WTC11 (cell line): Measurements from ENCODE around the gene XRCC1. TPM values are rescaled to one million over a fixed set of nuclear protein-coding genes. Genes with fewer than 3 reads are reported as not detected.
A peak's percentile ranks its signal among the peaks of the same experiment; 100 is the strongest.

Experiments
- ATAC-seq: fragments of 200-7000 bp; cut with Tn5 transposase; 2 replicates; pipeline ENCODE4 v1.10.0; 2021; ENCODE audit warnings: mild to moderate bottlenecking, moderate library complexity
- CTCF ChIA-PET: fragments of 300-600 bp; sonication (Branson Sonifier 250); formaldehyde crosslinking; loops from one replicate; lab custom pipeline; 2021; ENCODE audit warnings: antibody characterized with exemption; lab: Charles Lee
- POLR2A ChIA-PET: fragments of 350-600 bp; sonication (Branson Sonifier 250); formaldehyde crosslinking; loops from one replicate; lab custom pipeline; 2021; ENCODE audit warnings: antibody characterized with exemption; lab: Charles Lee
- DNase-seq: peaks from one replicate; pipeline ENCODE4 v3.0.0; 2021; ENCODE audit warnings: low spot score
- H3K27ac Mint-ChIP-seq: 2 replicates; pipeline ENCODE4 v1.8.0; 2021; ENCODE audit warnings: mixed read lengths
- H3K27me3 Mint-ChIP-seq: 2 replicates; pipeline ENCODE4 v1.8.0; 2021; ENCODE audit warnings: low read depth, mild to moderate bottlenecking, moderate library complexity, mixed read lengths
- H3K36me3 Mint-ChIP-seq: 2 replicates; pipeline ENCODE4 v1.8.0; 2021; ENCODE audit warnings: mixed read lengths
- H3K4me1 Mint-ChIP-seq: 2 replicates; pipeline ENCODE4 v1.8.0; 2022; ENCODE audit warnings: mixed read lengths
- H3K4me3 Mint-ChIP-seq: 2 replicates; pipeline ENCODE4 v1.8.0; 2021; ENCODE audit warnings: mild to moderate bottlenecking, moderate library complexity, mixed read lengths
- H3K9me3 Mint-ChIP-seq: 2 replicates; pipeline ENCODE4 v1.8.0; 2021; ENCODE audit warnings: mixed read lengths
- ATF1 ChIP-seq: sonication (generic); formaldehyde crosslinking; IDR thresholded peaks from 2 replicates; pipeline ENCODE4 v1.8.1; 2023; ENCODE audit warnings: mild to moderate bottlenecking, moderate library complexity, missing genetic modification reagents
- E2F4 ChIP-seq: sonication (generic); formaldehyde crosslinking; IDR thresholded peaks from 2 replicates; pipeline ENCODE4 v1.8.1; 2022; ENCODE audit warnings: low read depth, mild to moderate bottlenecking, moderate library complexity, missing genetic modification reagents, borderline replicate concordance
- ELF4 ChIP-seq: sonication (generic); formaldehyde crosslinking; IDR thresholded peaks from 2 replicates; pipeline ENCODE4 v1.8.1; 2022; ENCODE audit warnings: low read depth, mild to moderate bottlenecking, moderate library complexity, missing genetic modification reagents
- EMX1 ChIP-seq: fragments of 250-450 bp; sonication (Bioruptor Pico); IDR thresholded peaks from 2 replicates; pipeline ENCODE4 v1.8.0; 2021; ENCODE audit warnings: mild to moderate bottlenecking
- FOXP4 ChIP-seq: sonication (generic); formaldehyde crosslinking; IDR thresholded peaks from 2 replicates; pipeline ENCODE4 v1.8.0; 2022; ENCODE audit warnings: mild to moderate bottlenecking, missing genetic modification reagents
- GABPB1 ChIP-seq: sonication (generic); formaldehyde crosslinking; IDR thresholded peaks from 2 replicates; pipeline ENCODE4 v1.8.1; 2023; ENCODE audit warnings: mild to moderate bottlenecking, missing genetic modification reagents
- IRF1 ChIP-seq: sonication (generic); formaldehyde crosslinking; IDR thresholded peaks from 2 replicates; pipeline ENCODE4 v1.8.0; 2023; ENCODE audit warnings: missing genetic modification reagents
- MLX ChIP-seq: sonication (generic); formaldehyde crosslinking; IDR thresholded peaks from 2 replicates; pipeline ENCODE4 v1.8.1; 2023; ENCODE audit warnings: mild to moderate bottlenecking, missing genetic modification reagents, moderate library complexity
- MXD4 ChIP-seq: fragments of 250-450 bp; sonication (Bioruptor Pico); IDR thresholded peaks from 2 replicates; pipeline ENCODE4 v1.8.0; 2021; ENCODE audit warnings: mild to moderate bottlenecking, moderate library complexity, borderline replicate concordance
- NFYB ChIP-seq: sonication (generic); formaldehyde crosslinking; conservative IDR thresholded peaks from 2 replicates; pipeline ENCODE4 v1.8.0; 2022; ENCODE audit warnings: low read depth, missing genetic modification reagents
- NR2C2 ChIP-seq: sonication (generic); formaldehyde crosslinking; IDR thresholded peaks from 2 replicates; pipeline ENCODE4 v1.8.0; 2022; ENCODE audit warnings: mild to moderate bottlenecking, missing genetic modification reagents
- NR3C1 ChIP-seq: sonication (generic); formaldehyde crosslinking; conservative IDR thresholded peaks from 2 replicates; pipeline ENCODE4 v1.8.1; 2023; ENCODE audit warnings: low read depth, mild to moderate bottlenecking, missing genetic modification reagents
- RELA ChIP-seq: sonication (generic); formaldehyde crosslinking; IDR thresholded peaks from 2 replicates; pipeline ENCODE4 v1.8.1; 2022; ENCODE audit warnings: missing genetic modification reagents, mild to moderate bottlenecking, borderline replicate concordance
- RORB ChIP-seq: fragments of 250-450 bp; sonication (Bioruptor Pico); IDR thresholded peaks from 2 replicates; pipeline ENCODE4 v1.9.0; 2021; ENCODE audit warnings: mild to moderate bottlenecking
- SMAD4 ChIP-seq: sonication (generic); formaldehyde crosslinking; IDR thresholded peaks from 2 replicates; pipeline ENCODE4 v1.8.0; 2022; ENCODE audit warnings: mild to moderate bottlenecking, missing genetic modification reagents
- USF2 ChIP-seq: sonication (generic); formaldehyde crosslinking; IDR thresholded peaks from 2 replicates; pipeline ENCODE4 v1.8.1; 2023; ENCODE audit warnings: mild to moderate bottlenecking, missing genetic modification reagents, moderate library complexity
- ZBTB43 ChIP-seq: sonication (generic); formaldehyde crosslinking; IDR thresholded peaks from 2 replicates; pipeline ENCODE4 v1.8.1; 2023; ENCODE audit warnings: mild to moderate bottlenecking, missing genetic modification reagents
- ZNF121 ChIP-seq: sonication (generic); formaldehyde crosslinking; IDR thresholded peaks from 2 replicates; pipeline ENCODE4 v1.8.0; 2023; ENCODE audit warnings: missing genetic modification reagents
- ZNF138 ChIP-seq: sonication (generic); formaldehyde crosslinking; conservative IDR thresholded peaks from 2 replicates; pipeline ENCODE4 v1.8.1; 2022; ENCODE audit warnings: mild to moderate bottlenecking, moderate library complexity, missing genetic modification reagents
- ZNF512 ChIP-seq: sonication (generic); formaldehyde crosslinking; IDR thresholded peaks from 2 replicates; pipeline ENCODE4 v1.8.1; 2022; ENCODE audit warnings: missing genetic modification reagents, borderline replicate concordance
- total RNA-seq: library from RNA; stranded (reverse); gene quantifications from 3 replicates; pipeline ENCODE4 v1.2.3, GENCODE V29; 2021

XRCC1 gene
- total RNA-seq, 1 experiment from 2014 or later = 48.3 TPM

- H3K36me3 Mint-ChIP-seq = peaks cover 63% of the 10 kb centered on the region
- CTCF ChIA-PET = interaction anchor here (1.3 kb wide), 1 partner anchor 13 kb away, joined by 4 read pairs; no protein-coding TSS in a partner anchor
- H3K9me3 Mint-ChIP-seq = peaks cover 18% of the 10 kb centered on the region
Observed at GRCh38 chr19:43541920-43542650, 33.2 kb downstream of the XRCC1 start.

GRCh38 chr19:43540381-43540780, 34.9 kb downstream of the XRCC1 start:
- H3K27ac Mint-ChIP-seq = no peak overlapping the region
- no peaks in the 10 kb centered on the region for H3K27me3 Mint-ChIP-seq
- ChIA-PET CTCF (interaction anchor here (2.0 kb wide), 1 partner anchor 15 kb away, joined by 8 read pairs; no protein-coding TSS in a partner anchor), POLR2A (no interaction called here)
- H3K4me1 Mint-ChIP-seq = peaks cover 7% of the 10 kb centered on the region
- peaks cover 18% of the 10 kb centered on the region for H3K9me3 Mint-ChIP-seq
- no peak for ATAC-seq
- no peak overlapping the region for H3K4me3 Mint-ChIP-seq
- DNase-seq = no peak
- TF ChIP-seq ATF1 (CRISPR knock-in tag) (no peak), EMX1 (CRISPR knock-in tag) (no peak), NR3C1 (CRISPR knock-in tag) (no peak), FOXP4 (CRISPR knock-in tag) (no peak), MXD4 (CRISPR knock-in tag) (no peak), GABPB1 (no peak), ZBTB43 (no peak), IRF1 (CRISPR knock-in tag) (no peak), E2F4 (CRISPR knock-in tag) (no peak), ZNF512 (no peak)
- TF ChIP-seq, all 79 proteins: peak for 0
- H3K36me3 Mint-ChIP-seq = peaks cover 62% of the 10 kb centered on the region

More at GRCh38 chr19:43541920-43542650, 33.2 kb downstream of the XRCC1 start:
- TF ChIP-seq ZNF121 (CRISPR knock-in tag) (0 out of 2 replicates have a peak, but pooled peaks have one; percentile 57), SMAD4 (CRISPR knock-in tag) (no peak), EMX1 (CRISPR knock-in tag) (no peak)
- TF ChIP-seq, all 79 proteins: peak for 1
- no peaks in the 10 kb centered on the region for H3K4me1 Mint-ChIP-seq
- no peak overlapping the region for H3K27ac Mint-ChIP-seq
- POLR2A ChIA-PET = no interaction called here
- ATAC-seq = no peak
- no peaks in the 10 kb centered on the region for H3K27me3 Mint-ChIP-seq
- H3K4me3 Mint-ChIP-seq = no peak overlapping the region
- DNase-seq = no peak

- ATAC-seq (no peak), DNase-seq (no peak)
- Mint-ChIP-seq H3K27me3 (no peaks in the 10 kb centered on the region), H3K4me1 (peaks cover 14% of the 10 kb centered on the region), H3K9me3 (peaks cover 18% of the 10 kb centered on the region), H3K4me3 (no peak overlapping the region), H3K36me3 (peaks cover 56% of the 10 kb centered on the region), H3K27ac (no peak overlapping the region)
- POLR2A ChIA-PET = no interaction called here
- CTCF ChIA-PET = interaction anchor here (2.0 kb wide), 1 partner anchor 16 kb away, joined by 8 read pairs; no protein-coding TSS in a partner anchor
- TF ChIP-seq NFYB = no peak
- no peak for TF ChIP-seq RORB (CRISPR knock-in tag)
- no peak for TF ChIP-seq NR2C2 (CRISPR knock-in tag)
- no peak for TF ChIP-seq IRF1 (CRISPR knock-in tag)
- no peak for TF ChIP-seq ELF4 (CRISPR knock-in tag)
- TF ChIP-seq ZNF138 (CRISPR knock-in tag) = no peak
- no peak for TF ChIP-seq RELA (CRISPR knock-in tag)
- TF ChIP-seq USF2 = no peak
- TF ChIP-seq MLX = no peak
Observed at GRCh38 chr19:43538922-43539321, 36.4 kb downstream of the XRCC1 start.
